ENCODE data around the gene TACR1. TPM values are rescaled to one million over a fixed set of nuclear protein-coding genes. Genes with fewer than 3 reads are reported as not detected.

The TACR1 gene
- total RNA-seq, 1 experiment from 2014 or later = not detected

GRCh38 chr2:75130171-75130570 is 69.1 kb downstream of the TACR1 start:
- TF ChIP-seq CTCF (IDR thresholded peaks at IDR 0.05; ENCODE audit: unreplicated experiment) = no peak
- Mint-ChIP-seq H3K4me1 (ENCODE audit: low read depth, unreplicated experiment) (no peaks in the 10 kb centered on the region), H3K27ac (ENCODE audit: unreplicated experiment) (no peak overlapping the region), H3K36me3 (ENCODE audit: insufficient read depth, unreplicated experiment) (no peaks in the 10 kb centered on the region), H3K9me3 (ENCODE audit: low read depth, unreplicated experiment) (no peaks in the 10 kb centered on the region), H3K4me3 (ENCODE audit: low read depth, unreplicated experiment) (no peak overlapping the region), H3K27me3 (ENCODE audit: unreplicated experiment) (no peaks in the 10 kb centered on the region)
- DNase-seq = no peak
- CTCF ChIA-PET = no interaction called here
- no TSS peak for BruUV-seq (replicated peaks)
- intact Hi-C loops (cut with micrococcal nuclease; ENCODE audit: unreplicated experiment) = no loop called here

- BruUV-seq (replicated peaks) = no TSS peak
- no peaks in the 10 kb centered on the region for H3K9me3 Mint-ChIP-seq (ENCODE audit: low read depth, unreplicated experiment)
- H3K27me3 Mint-ChIP-seq (ENCODE audit: unreplicated experiment) = peaks cover 18% of the 10 kb centered on the region
- intact Hi-C loops (cut with micrococcal nuclease; ENCODE audit: unreplicated experiment) = no loop called here
- no peaks in the 10 kb centered on the region for H3K36me3 Mint-ChIP-seq (ENCODE audit: insufficient read depth, unreplicated experiment)
- H3K4me3 Mint-ChIP-seq (ENCODE audit: low read depth, unreplicated experiment) = no peak overlapping the region
- DNase-seq = no peak
- no peak for TF ChIP-seq CTCF (IDR thresholded peaks at IDR 0.05; ENCODE audit: unreplicated experiment)
- H3K27ac Mint-ChIP-seq (ENCODE audit: unreplicated experiment) = no peak overlapping the region
- CTCF ChIA-PET = interaction anchor here (0.7 kb wide), 1 partner anchor 155 kb away, joined by 4 read pairs; no protein-coding TSS in a partner anchor
- H3K4me1 Mint-ChIP-seq (ENCODE audit: low read depth, unreplicated experiment) = no peaks in the 10 kb centered on the region
Measured at GRCh38 chr2:75123876-75124275, 75.4 kb downstream of the TACR1 start.

GRCh38 chr2:75113231-75113869 is 86.0 kb downstream of the TACR1 start:
- CTCF ChIA-PET = interaction anchor here (0.6 kb wide), 1 partner anchor 18 kb away, joined by 3 read pairs; no protein-coding TSS in a partner anchor
- no peaks in the 10 kb centered on the region for H3K36me3 Mint-ChIP-seq (ENCODE audit: insufficient read depth, unreplicated experiment)
- H3K4me3 Mint-ChIP-seq (ENCODE audit: low read depth, unreplicated experiment) = no peak overlapping the region
- H3K4me1 Mint-ChIP-seq (ENCODE audit: low read depth, unreplicated experiment) = no peaks in the 10 kb centered on the region
- no peak for TF ChIP-seq CTCF (IDR thresholded peaks at IDR 0.05; ENCODE audit: unreplicated experiment)
- BruUV-seq (replicated peaks) = no TSS peak
- H3K27ac Mint-ChIP-seq (ENCODE audit: unreplicated experiment) = no peak overlapping the region
- intact Hi-C loops (cut with micrococcal nuclease; ENCODE audit: unreplicated experiment) = no loop called here
- DNase-seq = no peak
- no peaks in the 10 kb centered on the region for H3K27me3 Mint-ChIP-seq (ENCODE audit: unreplicated experiment)
- H3K9me3 Mint-ChIP-seq (ENCODE audit: low read depth, unreplicated experiment) = no peaks in the 10 kb centered on the region

- no peak overlapping the region for H3K27ac Mint-ChIP-seq (ENCODE audit: unreplicated experiment)
- BruUV-seq (replicated peaks) = no TSS peak
- DNase-seq = no peak
- H3K4me1 Mint-ChIP-seq (ENCODE audit: low read depth, unreplicated experiment) = no peaks in the 10 kb centered on the region
- H3K27me3 Mint-ChIP-seq (ENCODE audit: unreplicated experiment) = no peaks in the 10 kb centered on the region
- TF ChIP-seq CTCF (IDR thresholded peaks at IDR 0.05; ENCODE audit: unreplicated experiment) = no peak
- intact Hi-C loops (cut with micrococcal nuclease; ENCODE audit: unreplicated experiment) = no loop called here
- no peaks in the 10 kb centered on the region for H3K9me3 Mint-ChIP-seq (ENCODE audit: low read depth, unreplicated experiment)
- H3K4me3 Mint-ChIP-seq (ENCODE audit: low read depth, unreplicated experiment) = no peak overlapping the region
- H3K36me3 Mint-ChIP-seq (ENCODE audit: insufficient read depth, unreplicated experiment) = no peaks in the 10 kb centered on the region
- CTCF ChIA-PET = no interaction called here
Measured at GRCh38 chr2:75108937-75109482, 90.3 kb downstream of the TACR1 start.
